Measurements from ENCODE around the gene INTS15.

Gene INTS15

DNA sequence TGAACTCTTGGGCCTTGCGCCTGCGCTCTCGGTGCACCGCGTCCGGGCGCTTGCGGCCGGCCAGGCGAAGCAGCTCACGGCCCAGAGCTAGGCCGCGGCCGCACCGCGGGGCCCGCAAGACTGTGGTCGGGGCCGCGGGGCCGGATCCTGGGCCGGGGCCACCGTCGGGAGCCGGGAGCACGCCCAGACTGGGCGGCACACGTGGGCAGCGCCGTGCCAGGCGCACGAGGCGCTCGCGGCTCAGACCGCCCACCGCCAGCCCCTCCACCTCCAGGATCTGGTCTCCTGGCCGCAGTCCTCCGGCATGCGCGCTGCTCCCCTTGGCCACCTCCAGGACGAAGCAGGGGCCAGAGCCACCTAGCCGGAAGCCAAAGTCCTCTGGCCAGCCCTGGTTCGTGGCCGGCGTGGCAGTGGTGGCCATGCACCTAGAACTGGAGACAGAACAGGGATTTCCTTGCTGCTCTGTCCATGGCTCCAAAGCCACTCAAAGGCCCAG, 38.8 kb upstream of the INTS15 start, which contains the start of gene GRID2IP:
Gene GRID2IP, minus strand, starts transcription at position 446 of the 496 bp plus-strand sequence. Its CDS starts 25 bp downstream, at position 421.
- Mint-ChIP-seq H3K27ac (no peak within 1 kb of the TSS), H3K27me3 (ENCODE audit: low read depth) (peaks cover 4% of the 10 kb centered on the region), H3K36me3 (ENCODE audit: low read depth) (no peaks in the 10 kb centered on the region), H3K4me1 (no peaks in the 10 kb centered on the region), H3K9me3 (no peaks in the 10 kb centered on the region), H3K4me3 (no peak within 1 kb of the TSS)
- TF ChIP-seq, protein P1, sequence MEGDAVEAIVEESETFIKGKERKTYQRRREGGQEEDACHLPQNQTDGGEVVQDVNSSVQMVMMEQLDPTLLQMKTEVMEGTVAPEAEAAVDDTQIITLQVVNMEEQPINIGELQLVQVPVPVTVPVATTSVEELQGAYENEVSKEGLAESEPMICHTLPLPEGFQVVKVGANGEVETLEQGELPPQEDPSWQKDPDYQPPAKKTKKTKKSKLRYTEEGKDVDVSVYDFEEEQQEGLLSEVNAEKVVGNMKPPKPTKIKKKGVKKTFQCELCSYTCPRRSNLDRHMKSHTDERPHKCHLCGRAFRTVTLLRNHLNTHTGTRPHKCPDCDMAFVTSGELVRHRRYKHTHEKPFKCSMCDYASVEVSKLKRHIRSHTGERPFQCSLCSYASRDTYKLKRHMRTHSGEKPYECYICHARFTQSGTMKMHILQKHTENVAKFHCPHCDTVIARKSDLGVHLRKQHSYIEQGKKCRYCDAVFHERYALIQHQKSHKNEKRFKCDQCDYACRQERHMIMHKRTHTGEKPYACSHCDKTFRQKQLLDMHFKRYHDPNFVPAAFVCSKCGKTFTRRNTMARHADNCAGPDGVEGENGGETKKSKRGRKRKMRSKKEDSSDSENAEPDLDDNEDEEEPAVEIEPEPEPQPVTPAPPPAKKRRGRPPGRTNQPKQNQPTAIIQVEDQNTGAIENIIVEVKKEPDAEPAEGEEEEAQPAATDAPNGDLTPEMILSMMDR (IDR thresholded peaks at IDR 0.05; ENCODE audit: unreplicated experiment in 3 of 3) = no peak

DNA sequence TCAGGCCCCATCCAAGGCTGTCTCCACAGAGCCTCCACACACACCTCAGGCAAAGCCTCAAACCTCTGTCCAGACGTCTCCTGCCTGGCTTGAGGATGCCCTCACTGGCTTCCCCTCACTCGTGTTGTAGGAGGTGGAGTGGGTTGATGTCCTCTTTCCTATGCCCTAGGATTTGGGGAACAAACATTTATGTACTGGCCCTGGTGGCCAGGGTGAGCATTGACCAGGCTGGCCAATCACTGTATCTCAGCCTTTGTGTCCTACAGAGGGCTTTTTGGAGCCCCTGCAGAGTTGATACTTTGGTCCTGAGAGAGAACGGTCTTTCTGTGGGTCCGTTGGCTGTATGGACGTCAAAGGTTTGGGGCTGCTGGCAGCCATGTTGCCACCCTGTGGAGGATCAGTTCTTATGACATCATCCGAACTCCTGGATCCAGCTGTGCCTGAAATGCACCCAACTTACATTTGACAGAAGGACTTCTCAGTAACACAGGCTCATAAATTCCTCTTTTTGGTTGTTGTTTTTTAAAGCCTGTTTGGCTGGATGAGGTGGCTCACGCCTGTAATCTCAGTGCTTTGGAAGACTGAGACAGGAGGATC, 36.3 kb upstream of the INTS15 start:
- Mint-ChIP-seq H3K27me3 (ENCODE audit: low read depth) (peaks cover 5% of the 10 kb centered on the region), H3K27ac (no peak overlapping the region), H3K4me1 (no peaks in the 10 kb centered on the region), H3K9me3 (no peaks in the 10 kb centered on the region), H3K4me3 (no peak overlapping the region), H3K36me3 (ENCODE audit: low read depth) (no peaks in the 10 kb centered on the region)
- TF ChIP-seq, protein P1 (IDR thresholded peaks at IDR 0.05; ENCODE audit: unreplicated experiment in 3 of 3) = no peak

DNA sequence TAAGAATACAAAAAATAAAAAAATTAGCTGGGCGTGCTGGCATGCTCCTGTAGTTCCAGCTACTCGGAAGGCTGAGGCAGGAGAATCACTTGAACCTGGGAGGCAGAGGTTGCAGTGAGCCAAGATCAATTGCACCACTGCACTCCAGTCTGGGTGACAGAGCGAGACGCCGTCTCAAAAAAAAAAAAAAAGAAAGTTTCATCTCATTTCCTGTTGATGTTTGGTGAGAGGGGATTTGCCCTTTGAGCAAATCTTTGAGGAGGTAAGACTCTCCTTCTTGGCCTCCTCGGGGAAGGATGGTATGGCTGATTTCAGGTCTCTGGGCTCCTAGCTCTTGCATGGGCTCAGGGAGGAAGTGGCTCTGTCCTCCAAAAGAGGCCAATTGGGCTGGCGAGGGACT, 35.0 kb upstream of the INTS15 start:
- Mint-ChIP-seq H3K36me3 (ENCODE audit: low read depth) (no peaks in the 10 kb centered on the region), H3K27me3 (ENCODE audit: low read depth) (peaks cover 11% of the 10 kb centered on the region), H3K9me3 (no peaks in the 10 kb centered on the region), H3K27ac (no peak overlapping the region), H3K4me1 (no peaks in the 10 kb centered on the region), H3K4me3 (no peak overlapping the region)
- TF ChIP-seq, protein P1 (IDR thresholded peaks at IDR 0.05; ENCODE audit: unreplicated experiment in 3 of 3) = no peak

DNA sequence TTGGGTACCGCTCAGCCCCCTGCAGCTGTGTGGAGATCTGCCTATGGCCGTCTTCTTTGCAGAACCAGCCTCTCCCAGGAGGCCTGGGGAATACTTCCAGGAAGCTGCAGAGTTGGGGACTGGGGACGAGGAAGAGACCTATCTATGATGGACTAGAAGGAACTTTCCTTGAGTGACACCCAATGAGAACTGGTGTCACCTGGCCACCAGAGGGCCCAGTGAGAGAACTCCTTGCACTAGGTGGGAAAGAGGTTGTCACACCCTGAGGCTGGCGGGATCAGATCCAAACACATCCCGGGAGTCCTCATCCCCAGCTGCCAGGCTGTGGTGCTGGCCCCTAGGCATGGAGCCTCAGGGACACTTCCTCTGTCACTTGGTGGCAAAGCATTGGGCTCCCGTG, 33.6 kb upstream of the INTS15 start:
- H3K9me3 Mint-ChIP-seq = no peaks in the 10 kb centered on the region
- H3K27me3 Mint-ChIP-seq (ENCODE audit: low read depth) = peaks cover 11% of the 10 kb centered on the region
- no peak overlapping the region for H3K27ac Mint-ChIP-seq
- H3K4me1 Mint-ChIP-seq = no peaks in the 10 kb centered on the region
- H3K4me3 Mint-ChIP-seq = no peak overlapping the region
- TF ChIP-seq, protein P1 (IDR thresholded peaks at IDR 0.05; ENCODE audit: unreplicated experiment in 3 of 3) = no peak
- H3K36me3 Mint-ChIP-seq (ENCODE audit: low read depth) = no peaks in the 10 kb centered on the region

DNA sequence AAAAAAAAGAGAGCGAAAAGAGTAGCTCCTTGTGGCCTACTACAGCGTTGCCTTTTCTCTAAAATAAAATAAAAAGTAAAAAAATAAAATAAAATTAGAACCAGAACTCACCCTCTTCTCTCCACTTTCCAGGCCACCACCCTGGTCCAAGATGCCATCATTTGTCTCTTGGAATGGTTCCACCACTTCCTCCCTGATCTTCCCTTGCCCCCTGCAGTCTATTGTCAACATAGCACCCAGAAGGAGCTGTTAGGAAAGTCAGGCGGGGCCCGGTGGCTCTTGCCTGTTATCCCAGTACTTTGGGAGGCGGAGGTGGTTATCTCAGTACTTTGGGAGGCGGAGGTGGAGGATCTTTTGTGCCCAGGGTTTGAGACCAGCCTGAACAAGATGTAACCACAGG, 31.0 kb upstream of the INTS15 start:
- TF ChIP-seq, protein P1 (IDR thresholded peaks at IDR 0.05; ENCODE audit: unreplicated experiment in 3 of 3) = peak in 1 of 3 experiments; percentile 23
- H3K27ac Mint-ChIP-seq = no peak overlapping the region
- no peak overlapping the region for H3K4me3 Mint-ChIP-seq
- H3K36me3 Mint-ChIP-seq (ENCODE audit: low read depth) = no peaks in the 10 kb centered on the region
- peaks cover 11% of the 10 kb centered on the region for H3K27me3 Mint-ChIP-seq (ENCODE audit: low read depth)
- H3K4me1 Mint-ChIP-seq = no peaks in the 10 kb centered on the region
- H3K9me3 Mint-ChIP-seq = no peaks in the 10 kb centered on the region

DNA sequence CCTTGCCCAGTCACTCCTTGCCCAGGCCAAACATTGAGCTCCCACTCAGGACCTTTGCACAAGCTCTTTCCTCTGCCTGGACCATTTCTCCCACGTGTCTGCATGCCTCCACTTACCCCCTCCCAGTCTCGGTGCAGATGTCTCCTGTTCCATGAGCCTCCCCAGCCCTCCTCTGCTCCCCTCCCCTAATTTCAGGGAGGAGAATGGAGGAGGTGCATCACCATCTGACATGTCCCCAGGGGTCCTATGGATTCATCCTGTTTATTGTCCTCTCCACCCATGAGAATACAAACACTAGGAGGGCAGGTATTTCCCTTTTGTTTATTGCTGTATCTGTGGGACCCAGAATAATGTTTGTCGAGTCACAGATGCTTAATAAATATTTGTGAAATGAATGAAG, 29.9 kb upstream of the INTS15 start:
- Mint-ChIP-seq H3K27me3 (ENCODE audit: low read depth) (peaks cover 11% of the 10 kb centered on the region), H3K9me3 (no peaks in the 10 kb centered on the region), H3K4me1 (no peaks in the 10 kb centered on the region), H3K4me3 (no peak overlapping the region), H3K27ac (no peak overlapping the region), H3K36me3 (ENCODE audit: low read depth) (no peaks in the 10 kb centered on the region)
- TF ChIP-seq, protein P1 (IDR thresholded peaks at IDR 0.05; ENCODE audit: unreplicated experiment in 3 of 3) = no peak

All from nephron (organoid).